Transverse colon (tissue), 3 donors: Measurements from ENCODE around the gene EDDM13.

ENCODE experiments used
- CTCF ChIP-seq, 5 experiments: fragments of 200-600 bp in 3 of 5; fragments of 450-650 bp in 2 of 5; sonication (generic) in 3 of 5; IDR thresholded peaks; 1 replicate in 2 of 5; 2 replicates in 3 of 5; pipeline ENCODE4 v1.5.1; 2016 to 2017; ENCODE audit warnings: antibody characterized with exemption in 5 of 5, inconsistent platforms in 3 of 5, mild to moderate bottlenecking in 2 of 5, moderate library complexity in 1 of 5
- POLR2A ChIP-seq: fragments of 450-650 bp; IDR thresholded peaks from one replicate; pipeline ENCODE4 v1.6.1; 2016; ENCODE audit warnings: antibody characterized with exemption, mild to moderate bottlenecking, moderate library complexity

DNA sequence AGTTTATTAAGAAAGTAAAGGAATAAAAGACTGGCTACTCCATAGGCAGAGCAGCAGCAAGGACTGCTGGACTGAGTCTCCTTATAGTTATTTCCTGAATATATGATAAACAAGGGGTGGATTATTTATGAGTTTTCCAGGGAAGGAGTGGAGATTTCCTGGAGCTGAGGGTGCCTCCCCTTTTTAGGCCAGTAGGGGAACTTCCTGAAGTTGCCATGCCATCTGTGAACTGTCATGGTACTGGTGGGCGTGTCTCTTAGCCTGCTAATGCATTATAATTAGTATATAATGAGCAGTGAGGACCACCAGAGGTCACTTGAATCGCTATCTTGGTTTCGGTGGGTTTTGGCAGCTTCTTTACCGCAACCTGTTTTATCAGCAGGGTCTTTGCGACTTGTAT, 28.6 kb downstream of the EDDM13 start:
- TF ChIP-seq CTCF (IDR thresholded peaks at IDR 0.05) (no peak), POLR2A (no peak)
